Thymus (tissue), 11 donors: Measurements from ENCODE around the gene AJAP1. TPM values are rescaled to one million over a fixed set of nuclear protein-coding genes. Genes with fewer than 3 reads are reported as not detected.

ENCODE experiments used
- DNase-seq, 9 donors: peaks; one replicate each; pipeline ENCODE4 v3.0.0-alpha.2; 2013; ENCODE audit warnings: low spot score in 9 of 9, low read depth in 6 of 9, missing footprints in 1 of 9
- H3K27ac ChIP-seq, 2 donors: one replicate each; pipeline ENCODE4 v1.5.1; 2013; ENCODE audit warnings: control low read depth in 1 of 2, low read depth in 1 of 2, low read length in 1 of 2, mild to moderate bottlenecking in 1 of 2, moderate library complexity in 1 of 2
- H3K27me3 ChIP-seq, 2 donors: one replicate each; pipeline ENCODE4 v1.5.1; 2013; ENCODE audit warnings: low read length in 1 of 2; ENCODE audit not compliant: control insufficient read depth in 2 of 2, insufficient read depth in 1 of 2
- H3K36me3 ChIP-seq, 2 donors: one replicate each; pipeline ENCODE4 v1.5.1; 2013; ENCODE audit warnings: low read length in 1 of 2, mild to moderate bottlenecking in 1 of 2, moderate library complexity in 1 of 2; ENCODE audit not compliant: control insufficient read depth in 2 of 2, insufficient read depth in 2 of 2
- H3K4me1 ChIP-seq, 2 donors: one replicate each; pipeline ENCODE4 v1.5.1; 2013; ENCODE audit warnings: low read length in 2 of 2; ENCODE audit not compliant: control insufficient read depth in 2 of 2, insufficient read depth in 2 of 2
- H3K4me3 ChIP-seq, 2 donors: one replicate each; pipeline ENCODE4 v1.5.1; 2013; ENCODE audit warnings: low read length in 2 of 2, control low read depth in 1 of 2, mild to moderate bottlenecking in 1 of 2
- H3K9me3 ChIP-seq, 2 donors: one replicate each; pipeline ENCODE4 v1.5.1; 2013; ENCODE audit warnings: low read length in 1 of 2, mild to moderate bottlenecking in 1 of 2; ENCODE audit not compliant: control insufficient read depth in 2 of 2, insufficient read depth in 1 of 2
- WGBS: extraction: QIAGEN DNeasy Blood & Tissue Kit; methylation state at CpG from one replicate; pipeline ENCODE4 v1.1.7; 2013; 5-methylcytosine and 5-hydroxymethylcytosine counted together
- polyA plus RNA-seq: library from polyadenylated mRNA; stranded (reverse); fragments of 200-250 nt; gene quantifications from one replicate; pipeline ENCODE4 v1.2.3, GENCODE V29; 2013
- total RNA-seq: library from RNA; stranded (reverse); fragments of 120-200 nt; gene quantifications from one replicate; pipeline ENCODE4 v1.2.4, GENCODE V29; 2013
- donor health status: healthy.

Gene AJAP1
- total and polyA plus RNA-seq, 2 donors: 0.09 to 0.16 TPM

DNA sequence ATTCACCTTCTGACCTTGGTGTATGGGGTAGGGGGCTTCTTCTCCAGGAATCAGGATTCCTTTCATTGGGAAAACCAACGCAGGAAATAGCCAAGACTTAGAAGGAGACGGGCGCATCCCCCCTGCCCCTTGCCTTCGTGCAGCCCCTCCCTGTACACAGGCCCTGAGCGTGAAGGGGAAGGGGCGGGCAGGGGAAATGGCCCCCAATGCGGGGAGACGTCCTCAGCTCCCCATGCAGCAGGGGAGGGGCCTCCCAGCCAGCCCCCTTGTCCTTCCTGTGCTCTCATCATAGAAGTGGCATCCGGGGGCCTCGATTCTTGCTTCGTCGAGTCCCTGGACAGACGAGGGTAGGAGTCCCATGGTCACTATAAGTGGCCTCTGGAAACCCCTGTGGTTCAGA lies 116.9 kb downstream of the AJAP1 start:
- H3K27ac ChIP-seq: no peak overlapping the region
- no peaks in the 10 kb centered on the region for H3K9me3 ChIP-seq
- no peaks in the 10 kb centered on the region for H3K4me1 ChIP-seq
- no peaks in the 10 kb centered on the region for H3K27me3 ChIP-seq
- 64% methylated on average over 13 of the region's 13 CpGs for WGBS
- H3K4me3 ChIP-seq: no peak overlapping the region
- no peaks in the 10 kb centered on the region for H3K36me3 ChIP-seq
- no peak for DNase-seq

DNA sequence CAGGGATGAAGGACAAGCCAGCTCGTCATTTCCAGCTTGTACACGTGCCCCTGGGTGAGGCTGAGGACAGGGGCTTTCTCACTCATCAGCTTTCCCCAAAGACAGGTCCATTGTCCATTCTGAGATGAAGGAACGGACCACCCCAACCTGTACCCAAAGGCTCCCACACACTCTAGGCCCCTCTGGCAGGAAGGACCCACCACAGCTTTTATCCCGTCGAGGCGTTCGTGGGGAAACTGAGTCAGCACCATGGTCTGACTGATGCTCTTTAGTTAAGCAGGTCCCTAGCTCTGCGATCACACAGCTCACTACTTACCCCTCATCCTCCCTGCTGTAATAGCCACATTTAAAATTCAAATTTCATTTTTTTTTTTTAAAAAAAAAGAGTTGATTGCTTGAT lies 117.3 kb downstream of the AJAP1 start:
- Histone ChIP-seq H3K4me1 (no peaks in the 10 kb centered on the region), H3K36me3 (no peaks in the 10 kb centered on the region), H3K4me3 (no peak overlapping the region), H3K27me3 (no peaks in the 10 kb centered on the region), H3K27ac (no peak overlapping the region), H3K9me3 (no peaks in the 10 kb centered on the region)
- no peak for DNase-seq
- WGBS: 81% methylated on average over 8 of the region's 8 CpGs

GRCh38 chr1:4772294-4773010 lies 118.0 kb downstream of the AJAP1 start:
- Histone ChIP-seq H3K27ac (no peak overlapping the region), H3K9me3 (no peaks in the 10 kb centered on the region), H3K36me3 (no peaks in the 10 kb centered on the region), H3K4me3 (no peak overlapping the region), H3K27me3 (no peaks in the 10 kb centered on the region), H3K4me1 (no peaks in the 10 kb centered on the region)
- 88% methylated on average over 37 of the region's 37 CpGs for WGBS
- no peak for DNase-seq

GRCh38 chr1:4773226-4773625 lies 118.8 kb downstream of the AJAP1 start:
- Histone ChIP-seq H3K27ac (no peak overlapping the region), H3K9me3 (no peaks in the 10 kb centered on the region), H3K36me3 (no peaks in the 10 kb centered on the region), H3K4me3 (no peak overlapping the region), H3K27me3 (no peaks in the 10 kb centered on the region), H3K4me1 (no peaks in the 10 kb centered on the region)
- DNase-seq: no peak
- 83% methylated on average over 7 of the region's 7 CpGs for WGBS

DNA sequence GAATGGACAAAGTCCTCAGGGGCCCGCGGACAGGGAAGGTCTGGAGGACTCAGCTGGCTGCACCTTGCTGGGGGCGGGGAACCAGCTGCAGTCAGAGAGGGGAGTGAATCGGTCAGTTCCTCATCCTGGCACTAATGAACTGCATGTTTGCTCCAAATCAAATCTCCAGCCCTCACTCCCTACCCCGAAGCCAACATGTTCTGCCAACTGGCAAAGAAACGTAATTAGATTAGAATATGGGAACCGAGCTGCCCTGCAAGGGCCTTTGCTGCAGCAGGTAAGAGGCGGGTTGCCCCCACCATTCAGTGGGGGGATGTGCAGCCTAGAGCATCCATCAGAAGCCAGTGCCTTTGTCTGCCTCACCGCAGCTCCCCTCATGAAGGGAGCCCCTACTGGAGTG lies 121.1 kb downstream of the AJAP1 start:
- no peak overlapping the region for H3K27ac ChIP-seq
- H3K4me1 ChIP-seq: no peaks in the 10 kb centered on the region
- no peaks in the 10 kb centered on the region for H3K27me3 ChIP-seq
- 88% methylated on average over 9 of the region's 9 CpGs for WGBS
- H3K9me3 ChIP-seq: no peaks in the 10 kb centered on the region
- no peaks in the 10 kb centered on the region for H3K36me3 ChIP-seq
- no peak for DNase-seq
- H3K4me3 ChIP-seq: no peak overlapping the region

DNA sequence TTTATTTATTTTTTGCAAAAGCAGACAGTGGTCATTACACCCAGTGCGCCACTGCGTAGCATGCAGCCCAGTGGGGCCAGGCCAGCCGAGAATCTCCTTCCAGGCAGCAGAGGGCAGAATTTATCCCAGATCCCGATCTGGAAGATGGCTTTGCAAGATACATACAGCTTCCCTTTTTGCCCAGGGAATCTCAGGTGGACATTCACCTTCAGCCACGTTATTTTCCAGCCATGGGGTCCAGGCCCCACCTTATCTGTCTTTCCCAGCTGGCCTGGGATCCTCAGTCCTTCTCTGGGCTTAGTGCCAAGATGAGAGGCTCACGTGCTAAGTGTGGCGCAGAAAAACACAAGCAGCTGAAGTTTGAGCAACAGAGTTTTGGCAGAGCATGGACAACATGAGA lies 123.6 kb downstream of the AJAP1 start:
- no peak overlapping the region for H3K27ac ChIP-seq
- no peak overlapping the region for H3K4me3 ChIP-seq
- H3K36me3 ChIP-seq: no peaks in the 10 kb centered on the region
- no peak for DNase-seq
- H3K4me1 ChIP-seq: no peaks in the 10 kb centered on the region
- 47% methylated on average over 7 of the region's 7 CpGs for WGBS
- H3K9me3 ChIP-seq: no peaks in the 10 kb centered on the region
- H3K27me3 ChIP-seq: no peaks in the 10 kb centered on the region

DNA sequence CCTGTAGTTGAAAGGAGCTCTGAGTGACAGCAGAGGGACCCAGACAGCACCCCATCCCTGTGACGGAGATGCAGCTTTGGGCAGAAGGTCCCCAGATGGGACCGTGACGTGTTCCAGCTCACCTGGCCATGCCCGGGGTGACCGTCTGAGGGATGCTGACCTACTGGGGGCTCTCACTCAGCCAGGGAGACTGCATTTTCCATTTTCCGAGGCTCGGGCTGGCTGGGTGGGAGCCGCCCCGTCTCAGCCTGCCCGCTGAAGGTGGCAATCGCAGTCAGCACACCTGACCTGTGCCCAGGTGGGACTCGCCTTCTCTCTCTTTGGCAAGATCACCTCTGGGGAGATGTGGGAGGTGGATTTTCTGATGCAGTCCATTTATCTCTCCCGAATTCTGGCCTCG lies 127.2 kb downstream of the AJAP1 start:
- DNase-seq: no peak
- no peak overlapping the region for H3K27ac ChIP-seq
- no peaks in the 10 kb centered on the region for H3K9me3 ChIP-seq
- H3K27me3 ChIP-seq: no peaks in the 10 kb centered on the region
- 93% methylated on average over 14 of the region's 14 CpGs for WGBS
- no peaks in the 10 kb centered on the region for H3K36me3 ChIP-seq
- no peak overlapping the region for H3K4me3 ChIP-seq
- H3K4me1 ChIP-seq: no peaks in the 10 kb centered on the region

- no peaks in the 10 kb centered on the region for H3K4me1 ChIP-seq
- no peaks in the 10 kb centered on the region for H3K27me3 ChIP-seq
- DNase-seq: no peak
- H3K4me3 ChIP-seq: no peak overlapping the region
- no peaks in the 10 kb centered on the region for H3K9me3 ChIP-seq
- H3K36me3 ChIP-seq: no peaks in the 10 kb centered on the region
- WGBS: 94% methylated on average over 17 of the region's 17 CpGs
- H3K27ac ChIP-seq: no peak overlapping the region
Measured at GRCh38 chr1:4784761-4785160, 130.4 kb downstream of the AJAP1 start.

DNA sequence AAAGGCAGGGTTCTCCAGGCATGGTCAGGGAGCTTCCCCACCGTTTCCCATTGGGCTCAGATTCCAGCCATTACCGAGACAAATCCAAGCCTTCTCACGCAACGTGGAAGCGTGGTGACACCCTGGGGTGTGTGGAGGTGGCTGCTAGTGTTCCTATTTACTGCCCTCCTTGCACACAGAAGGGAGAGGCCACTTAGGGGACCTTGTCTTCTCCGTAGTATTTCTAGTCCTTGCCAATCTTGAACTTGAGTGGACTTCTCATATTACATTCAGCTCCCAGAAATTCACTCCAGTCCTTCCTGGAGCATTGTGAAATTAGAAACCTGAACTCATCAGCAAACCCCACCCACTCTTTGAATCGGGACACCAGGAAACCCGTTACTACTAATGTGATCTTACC lies 131.6 kb downstream of the AJAP1 start:
- Histone ChIP-seq H3K4me1 (no peaks in the 10 kb centered on the region), H3K4me3 (no peak overlapping the region), H3K27ac (no peak overlapping the region), H3K27me3 (no peaks in the 10 kb centered on the region), H3K9me3 (no peaks in the 10 kb centered on the region), H3K36me3 (no peaks in the 10 kb centered on the region)
- WGBS: 84% methylated on average over 8 of the region's 8 CpGs
- no peak for DNase-seq
